HG03108 (cell line): ENCODE data around the gene MEMO1.
"Not testable (repeated sequence)": the region's sequence is repeated elsewhere in the genome, so short reads cannot be mapped to it uniquely, and the experiment has no call there.

ENCODE experiments used
- ATAC-seq: cut with Tn5 transposase; IDR thresholded peaks from one replicate; pipeline ENCODE4 v1.9.1; 2021; ENCODE audit warnings: moderate library complexity; ENCODE audit not compliant: unreplicated experiment

The MEMO1 gene

DNA sequence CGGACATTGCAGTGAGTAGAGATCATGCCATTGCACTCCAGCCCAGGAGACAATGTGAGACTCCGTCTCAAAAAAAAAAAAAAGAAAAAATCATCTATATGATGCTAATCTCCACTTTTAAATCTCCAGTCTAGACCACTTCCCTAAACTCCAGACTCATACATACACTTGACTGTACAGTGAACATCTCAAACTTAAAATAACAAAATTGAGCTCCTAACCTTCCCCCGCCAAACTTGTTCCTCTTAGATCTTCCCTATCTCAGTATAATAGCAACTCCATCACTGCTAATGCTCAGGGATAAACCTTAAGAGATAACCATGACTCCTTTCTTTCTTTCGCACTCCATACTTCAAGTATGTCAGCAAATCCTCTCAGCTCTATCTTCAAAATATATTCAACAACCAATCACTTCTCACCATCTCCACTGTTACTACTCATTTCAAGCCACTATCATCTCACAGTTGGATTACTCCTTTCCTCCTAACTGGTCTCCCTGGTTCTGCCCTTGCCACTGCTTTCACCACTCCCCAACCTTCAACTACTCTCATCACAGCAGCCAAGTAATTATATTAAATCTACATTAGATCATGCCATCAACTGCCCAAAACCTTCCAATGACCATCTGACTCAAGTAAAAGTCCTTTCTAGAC, 12.0 kb downstream of the MEMO1 start:
- no peak for ATAC-seq

DNA sequence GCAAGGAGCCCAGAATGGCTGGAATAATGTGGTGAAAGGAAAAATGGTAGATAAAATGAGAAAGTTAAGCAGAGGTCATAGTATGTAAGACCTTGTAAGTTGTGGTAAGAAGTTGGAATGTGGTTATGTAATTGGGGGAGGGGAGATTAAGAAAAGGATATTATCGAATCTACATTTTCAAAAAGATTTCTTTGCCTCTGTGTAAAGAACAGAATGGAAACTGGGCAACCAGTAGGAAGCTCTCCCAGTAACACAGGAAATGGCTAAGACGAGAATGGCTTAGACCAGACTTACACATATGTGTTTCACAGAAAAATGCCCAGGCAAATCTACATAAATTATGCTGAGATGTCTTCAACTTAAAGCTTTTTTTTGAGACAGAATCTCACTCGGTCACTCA, 13.2 kb downstream of the MEMO1 start:
- ATAC-seq, result peak; percentile 51

DNA sequence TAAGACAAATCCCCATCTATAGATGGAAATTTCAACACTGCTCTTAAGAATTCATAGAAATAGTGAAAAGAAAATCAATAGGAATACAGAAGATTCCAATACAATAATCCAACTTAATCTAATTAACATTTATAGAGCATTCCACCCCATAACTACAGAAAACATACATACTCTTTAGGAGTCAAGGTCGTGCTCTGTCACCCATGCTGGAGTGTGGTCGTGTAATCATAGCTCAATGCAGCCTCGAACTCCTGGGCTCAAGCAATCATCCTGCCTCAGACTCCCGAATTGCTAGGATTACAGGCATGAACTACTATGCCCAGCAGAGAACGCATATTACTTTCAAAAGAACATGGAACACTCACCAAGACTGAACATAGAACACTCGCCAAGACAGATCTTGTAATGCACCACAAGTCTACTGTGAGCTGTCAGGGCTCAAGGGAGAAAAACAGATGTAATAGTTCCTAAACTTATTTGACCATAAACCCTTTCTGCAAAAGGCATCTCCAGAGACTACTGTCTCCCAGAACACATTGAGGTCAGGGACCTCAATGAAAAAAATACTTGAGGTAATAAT, 14.1 kb downstream of the MEMO1 start:
- ATAC-seq, result no peak

DNA sequence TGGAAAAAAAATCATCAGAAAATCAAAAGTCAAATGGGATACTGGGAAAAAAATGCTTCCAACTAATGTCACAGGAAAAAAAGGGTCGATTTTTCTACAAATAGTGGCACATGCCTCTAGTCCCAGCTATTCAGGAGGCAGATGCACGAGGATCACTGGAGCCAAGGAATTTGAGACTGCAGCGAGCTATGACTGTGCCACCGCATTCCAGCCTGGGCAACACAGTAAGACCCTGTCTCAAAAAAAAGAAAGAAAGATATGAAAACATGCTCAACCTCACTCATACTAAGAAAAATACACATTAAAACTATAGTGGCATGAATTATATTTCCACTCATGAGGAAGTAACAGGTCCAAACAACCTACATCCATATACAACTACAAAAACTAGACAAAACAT, 17.9 kb downstream of the MEMO1 start:
- no peak for ATAC-seq

DNA sequence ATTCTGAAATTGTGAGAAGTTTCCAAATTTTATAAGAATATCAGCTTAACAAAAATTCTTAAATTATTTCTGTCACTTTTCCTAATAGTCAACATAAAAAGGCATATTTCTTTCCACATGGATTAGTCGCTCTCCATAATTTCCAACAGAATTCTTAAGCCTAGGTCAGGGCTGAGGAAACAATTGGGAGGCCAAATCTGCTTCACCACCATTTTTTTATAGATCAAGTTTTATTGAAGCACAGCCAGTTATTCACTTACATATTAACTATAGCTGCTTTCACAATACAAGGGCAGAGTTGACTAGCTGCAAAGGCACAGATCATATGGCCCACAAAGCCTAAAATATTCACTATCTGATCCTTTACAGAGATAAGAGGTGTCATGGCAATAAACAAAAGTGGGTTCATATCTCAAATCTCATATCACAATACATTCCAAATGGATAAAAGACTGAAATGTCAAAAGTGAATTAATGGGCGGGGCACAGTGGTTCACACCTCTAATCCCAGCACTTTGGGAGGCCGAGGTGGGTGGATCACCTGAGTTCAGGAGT, 18.7 kb downstream of the MEMO1 start:
- no peak for ATAC-seq

DNA sequence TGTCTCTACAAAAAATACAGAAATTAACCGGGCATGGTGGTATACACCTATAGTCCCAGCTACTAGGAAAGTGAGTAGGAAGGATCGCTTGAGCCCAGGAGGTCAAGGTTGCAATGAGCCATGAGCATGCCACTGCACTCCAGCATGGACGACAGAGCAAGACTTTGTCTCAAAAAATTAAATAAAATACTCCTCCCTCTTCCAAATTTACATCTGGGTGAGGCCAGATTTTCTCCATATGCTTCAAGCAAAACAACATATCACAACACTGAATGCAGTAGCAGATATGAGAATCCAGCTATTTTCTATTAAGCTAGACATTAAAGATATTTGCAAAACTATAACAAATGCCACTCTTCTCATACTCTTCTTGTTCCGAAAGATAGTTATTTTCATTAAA, 20.9 kb downstream of the MEMO1 start:
- no peak for ATAC-seq

DNA sequence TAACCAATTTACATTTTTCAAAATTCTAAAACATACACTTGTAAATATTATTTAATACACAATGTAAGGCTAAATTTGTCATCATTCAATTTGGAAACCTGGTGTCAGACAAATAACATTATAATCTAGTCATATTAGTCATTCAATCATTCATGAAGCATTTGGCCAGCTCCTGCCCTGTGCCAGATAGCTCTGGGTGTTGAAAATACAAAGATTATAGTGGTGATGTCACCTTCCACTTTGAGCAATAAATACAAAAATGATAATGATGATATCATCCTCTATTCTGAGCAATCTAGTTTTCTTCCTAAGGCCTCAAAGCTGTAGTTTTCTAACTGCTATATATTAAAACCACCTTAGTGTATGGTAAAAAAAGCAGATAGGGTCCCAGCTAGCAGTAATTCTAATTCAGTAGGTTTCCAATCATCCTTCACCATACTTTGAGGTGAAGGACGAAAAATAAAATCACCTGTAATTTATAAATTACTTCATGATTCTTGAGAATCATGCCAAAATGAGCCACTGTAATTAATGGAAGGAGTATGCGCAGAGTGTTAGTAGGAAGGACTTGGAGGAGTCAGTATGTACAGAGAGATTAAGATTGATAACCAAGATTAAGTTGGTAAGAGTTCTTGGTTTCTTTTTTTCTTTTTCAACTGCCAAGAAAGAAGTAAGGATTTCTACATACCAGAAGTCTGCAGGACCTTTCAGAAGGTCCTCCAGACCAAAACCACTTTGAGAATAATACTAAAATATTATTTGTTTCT, 23.2 kb downstream of the MEMO1 start:
- ATAC-seq, result no peak

DNA sequence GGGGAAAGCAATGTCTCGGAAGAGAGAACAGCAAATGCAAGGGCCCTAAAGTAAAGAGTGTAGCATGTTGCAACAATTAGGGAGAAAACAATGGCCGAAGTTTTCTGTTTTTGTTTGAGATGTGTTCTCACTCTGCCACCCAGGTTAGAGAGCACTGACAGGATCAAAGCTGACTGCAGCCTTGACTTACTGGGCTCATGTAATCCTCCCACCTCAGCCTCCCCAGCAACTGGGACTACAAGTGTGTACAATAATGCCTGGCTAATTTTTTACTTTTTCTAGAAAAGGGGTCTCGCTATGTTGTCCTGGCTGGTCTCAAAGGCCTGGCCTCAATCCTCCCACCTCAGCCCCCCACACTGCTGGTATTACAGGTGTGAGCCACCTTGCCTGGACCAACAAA, 23.9 kb downstream of the MEMO1 start:
- ATAC-seq, result no peak

DNA sequence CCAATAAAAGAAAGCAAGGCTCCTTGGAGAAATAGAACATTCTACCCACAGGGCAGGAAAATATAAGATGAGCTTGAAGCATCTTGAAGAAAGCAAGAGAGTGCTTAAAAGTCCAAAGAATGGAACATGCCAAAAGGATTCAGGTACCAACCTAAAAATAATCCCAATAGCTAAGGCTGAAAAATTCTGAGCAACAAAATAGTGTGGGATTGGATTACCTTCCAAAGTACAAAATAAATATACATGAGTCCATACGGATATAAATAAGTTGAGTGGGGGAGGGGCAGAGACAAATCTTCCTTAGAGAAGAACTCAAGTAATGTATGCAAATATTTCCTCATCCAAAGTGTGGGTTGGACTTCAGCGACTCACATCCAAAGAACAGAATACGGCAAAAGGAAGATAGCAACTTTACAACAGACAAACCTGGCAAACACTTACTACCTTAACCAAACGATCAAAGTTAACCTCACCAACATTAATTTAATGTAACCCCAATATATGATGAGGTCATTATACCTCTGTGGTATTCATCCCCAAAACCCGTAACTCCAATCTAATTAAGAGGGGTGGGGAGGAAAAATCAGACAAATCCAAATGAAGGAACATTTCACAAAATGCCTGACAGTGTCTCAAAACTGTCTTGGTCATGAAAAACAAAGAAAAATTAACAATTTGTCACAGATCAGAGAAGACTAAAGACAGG, 26.9 kb downstream of the MEMO1 start:
- no peak for ATAC-seq

DNA sequence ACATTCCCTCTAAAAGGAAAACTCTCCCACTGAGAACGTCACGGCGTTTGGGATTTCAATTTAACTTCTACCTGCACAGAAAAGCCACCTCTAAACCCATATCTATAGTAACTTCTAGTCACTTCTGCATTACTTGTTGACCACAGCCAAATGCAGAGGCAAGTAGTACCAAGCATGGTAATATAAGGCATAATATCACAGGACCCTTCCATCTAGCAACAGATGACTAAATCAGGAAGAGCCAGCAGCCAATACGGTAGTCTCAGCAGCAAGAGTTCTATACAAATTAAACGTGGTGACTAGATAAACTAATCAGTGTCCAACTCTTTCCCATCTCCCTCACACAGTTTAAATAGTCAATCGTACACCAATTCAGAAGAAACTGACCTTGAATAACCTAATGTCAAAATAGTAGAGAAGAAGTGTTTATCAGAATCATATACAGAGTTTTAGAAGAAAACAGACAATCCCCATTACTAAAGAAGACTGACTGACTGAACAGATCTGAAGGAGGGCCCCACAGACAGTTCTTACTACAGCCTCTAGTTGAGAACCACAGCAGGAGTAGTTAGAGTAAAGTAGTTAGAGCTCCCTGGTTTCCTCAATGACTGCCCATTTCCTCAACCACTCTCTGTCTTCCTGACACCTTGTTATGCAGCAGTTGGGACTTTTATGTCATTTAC, 30.0 kb downstream of the MEMO1 start:
- peak; percentile 99 for ATAC-seq

DNA sequence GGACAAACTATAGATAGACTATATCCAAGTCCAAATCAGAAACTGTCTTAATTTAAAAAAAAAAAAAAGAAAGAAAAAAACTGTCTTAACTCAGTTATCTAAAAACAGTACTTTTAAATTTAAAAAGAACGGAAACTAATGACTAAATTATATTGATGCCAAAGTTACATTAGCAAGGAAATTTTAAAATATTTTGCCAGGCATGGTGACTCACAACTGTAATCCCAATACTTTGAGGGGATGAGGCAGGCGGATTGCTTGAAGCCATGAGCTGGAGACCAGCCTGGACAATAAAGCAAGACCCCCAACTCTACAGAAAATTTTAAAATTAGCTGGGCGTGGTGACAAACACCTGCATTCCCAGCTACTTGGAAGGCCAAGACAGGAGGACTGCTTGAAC, 30.9 kb downstream of the MEMO1 start:
- no peak for ATAC-seq

DNA sequence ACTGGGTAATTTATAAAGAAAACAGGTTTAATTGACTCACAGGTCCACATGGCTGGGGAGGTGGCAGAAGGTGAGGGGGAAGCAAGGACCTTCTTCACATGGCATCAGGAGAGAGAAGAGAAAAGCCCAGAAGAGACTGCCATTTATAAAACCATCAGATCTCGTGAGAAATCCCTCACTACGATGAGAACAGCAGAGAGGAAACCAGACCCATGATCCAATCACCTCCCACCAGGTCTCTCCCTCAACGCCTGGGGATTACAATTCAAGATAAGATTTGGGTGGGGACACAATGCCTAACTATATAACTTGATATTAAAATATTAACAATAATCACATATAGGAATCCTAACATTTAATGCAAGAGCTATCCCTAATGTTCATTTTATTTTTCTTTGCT, 31.8 kb downstream of the MEMO1 start:
- no peak for ATAC-seq

DNA sequence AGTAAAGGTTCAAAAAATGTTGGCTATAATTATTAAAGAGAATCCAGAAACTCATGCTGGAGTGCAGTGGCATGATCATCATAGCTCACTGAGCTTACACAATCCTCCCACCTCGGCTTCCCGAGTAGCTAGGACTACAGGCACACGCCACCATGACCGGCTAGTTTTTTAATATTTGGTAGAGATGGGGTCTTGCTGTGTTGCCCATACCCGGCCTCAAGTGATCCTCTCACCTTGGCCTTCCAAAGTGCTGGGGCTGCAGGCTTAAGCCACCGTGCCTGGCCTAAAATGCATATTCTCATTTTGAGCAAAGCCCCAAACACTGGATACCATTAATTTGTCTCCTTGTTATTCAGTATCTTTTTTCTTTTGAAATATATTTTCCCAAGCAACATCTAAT, 32.4 kb downstream of the MEMO1 start:
- no peak for ATAC-seq

DNA sequence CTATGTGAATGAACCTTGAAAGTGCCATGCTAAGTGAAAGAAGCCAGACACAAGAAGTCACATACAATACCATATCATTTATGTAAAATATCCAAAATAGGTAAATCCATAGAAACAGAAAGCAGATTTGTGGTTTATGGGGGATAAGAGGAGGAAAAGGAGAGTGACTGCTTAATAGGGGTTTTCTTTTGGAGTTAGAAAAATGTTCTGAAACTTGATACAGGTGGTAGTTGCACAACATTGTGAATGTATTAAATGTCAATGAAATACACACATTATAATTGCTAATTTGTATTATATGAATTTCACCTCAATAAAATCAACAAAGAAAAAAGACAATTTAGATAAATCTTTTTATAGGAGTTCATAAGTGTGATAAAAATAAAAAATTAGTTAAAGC, 37.1 kb downstream of the MEMO1 start:
- no peak for ATAC-seq

DNA sequence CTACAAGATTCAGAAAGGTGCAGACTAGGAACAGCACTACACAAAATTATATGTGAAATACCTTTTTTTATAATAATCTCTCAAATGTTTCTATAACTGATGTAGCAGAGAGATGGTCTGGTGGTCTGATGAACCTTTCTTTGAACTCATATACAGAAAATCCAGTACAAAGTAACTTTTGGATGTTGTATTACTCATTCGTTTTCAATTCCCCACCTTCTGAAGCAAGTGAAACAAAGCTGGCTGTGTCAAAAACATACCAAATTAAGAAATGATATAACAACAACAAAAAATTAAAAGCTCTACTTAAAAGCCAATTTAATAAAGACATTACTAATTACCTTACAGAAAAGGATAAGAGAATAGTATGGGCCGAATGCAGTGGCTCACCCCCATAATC, 38.7 kb downstream of the MEMO1 start:
- ATAC-seq, result no peak

DNA sequence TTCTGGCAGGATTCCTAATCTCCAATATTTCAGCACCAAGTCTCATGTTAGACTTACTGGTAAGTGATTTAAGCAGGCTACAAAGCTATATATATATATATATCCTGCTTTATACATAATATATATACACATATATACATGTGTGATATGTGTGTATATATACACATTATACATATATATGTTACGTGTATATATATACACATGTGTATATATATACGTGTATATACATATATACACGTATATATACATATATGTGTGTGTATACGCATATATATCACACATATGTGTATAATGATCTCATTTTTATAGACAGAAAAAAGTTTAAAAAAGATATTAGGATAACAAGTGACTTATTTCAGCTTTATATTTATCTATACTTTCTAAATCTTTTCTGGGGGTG, 41.6 kb downstream of the MEMO1 start:
- no peak for ATAC-seq

DNA sequence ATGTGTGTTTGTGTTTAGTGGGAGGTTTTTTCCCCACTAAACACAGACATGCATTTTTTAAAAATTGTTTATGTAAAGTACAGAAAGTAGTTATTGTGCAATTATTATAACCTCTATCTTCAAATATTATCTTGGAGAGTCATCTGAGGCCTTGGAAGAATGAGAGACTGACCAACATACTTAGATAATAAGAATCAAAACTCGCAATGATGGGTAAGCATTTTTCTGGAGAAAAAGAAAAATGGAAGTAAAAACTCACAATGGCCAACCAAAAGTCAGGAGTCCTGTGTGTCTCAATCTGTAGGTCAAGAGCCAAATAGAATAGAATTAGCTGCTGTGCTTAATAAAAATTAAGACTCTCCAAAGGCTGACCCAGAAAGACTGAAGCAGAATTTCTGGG, 43.0 kb downstream of the MEMO1 start:
- no peak for ATAC-seq

DNA sequence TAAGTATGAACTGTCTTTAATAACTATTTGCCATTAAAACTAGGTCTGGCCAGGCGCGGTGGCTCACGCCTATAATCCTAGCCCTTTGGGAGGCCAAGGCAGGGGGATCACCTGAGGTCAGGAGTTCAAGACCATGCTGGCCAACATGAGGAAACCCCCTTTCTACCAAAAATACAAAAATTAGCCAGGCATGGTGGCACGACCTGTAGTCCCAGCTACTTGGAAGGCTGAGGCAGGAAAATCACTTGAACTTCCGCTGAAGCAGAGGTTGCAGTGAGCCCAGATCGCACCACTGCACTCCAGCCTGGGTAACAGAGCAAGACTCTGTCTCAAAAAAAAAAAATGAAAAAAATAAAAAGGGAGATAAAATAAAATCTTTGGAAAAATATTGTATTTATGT, 44.4 kb downstream of the MEMO1 start:
- ATAC-seq, result not testable (repeated sequence)

DNA sequence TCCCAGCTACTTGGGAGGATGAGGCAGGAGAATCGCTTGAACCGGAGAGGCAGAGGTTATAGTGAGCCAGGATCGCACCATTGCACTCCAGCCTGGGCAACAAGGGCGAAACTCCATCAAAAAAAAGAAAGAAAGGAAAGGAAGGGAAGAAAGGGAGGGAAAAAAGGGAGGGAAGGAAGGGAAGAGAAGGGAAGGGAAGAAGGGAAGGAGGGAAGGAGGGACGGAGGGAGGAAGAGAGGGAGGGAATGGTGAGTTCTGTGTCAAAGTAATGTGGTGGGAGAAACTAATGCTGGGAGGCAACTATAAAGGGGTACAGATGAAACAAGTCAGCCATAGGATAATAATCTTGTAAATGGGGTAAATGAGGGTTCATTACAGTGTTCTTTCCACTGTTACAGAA, 45.7 kb downstream of the MEMO1 start:
- no peak for ATAC-seq

DNA sequence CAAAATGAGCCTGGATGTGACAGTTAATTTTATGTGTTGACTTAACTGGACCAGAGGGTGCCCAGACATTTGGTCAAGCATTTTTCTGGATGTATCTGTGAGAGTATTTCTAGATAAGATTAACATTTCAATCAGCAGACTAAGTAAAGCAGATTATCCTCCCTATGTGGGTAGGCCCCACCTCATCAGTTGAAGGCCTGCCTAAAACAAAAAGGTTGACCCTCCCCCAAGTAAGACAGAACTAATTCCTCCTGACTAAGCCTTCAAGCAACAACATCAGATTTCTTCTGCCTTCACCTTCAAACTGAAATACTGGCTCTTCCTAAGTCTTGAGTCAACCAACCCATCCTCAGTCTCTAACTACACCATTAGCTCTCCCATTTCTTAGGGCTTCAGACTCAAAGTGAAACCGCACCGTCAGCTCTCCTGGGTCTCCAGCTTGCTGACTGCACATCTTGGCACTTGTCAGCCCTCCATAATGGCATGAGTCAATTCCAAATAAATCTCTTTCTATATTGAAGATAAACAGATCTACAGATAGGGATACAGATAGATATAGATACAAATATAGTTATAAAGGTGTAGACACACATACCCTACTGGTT, 47.9 kb downstream of the MEMO1 start:
- ATAC-seq, result no peak
